ENCODE results near the gene SERINC5.

SERINC5 gene

DNA sequence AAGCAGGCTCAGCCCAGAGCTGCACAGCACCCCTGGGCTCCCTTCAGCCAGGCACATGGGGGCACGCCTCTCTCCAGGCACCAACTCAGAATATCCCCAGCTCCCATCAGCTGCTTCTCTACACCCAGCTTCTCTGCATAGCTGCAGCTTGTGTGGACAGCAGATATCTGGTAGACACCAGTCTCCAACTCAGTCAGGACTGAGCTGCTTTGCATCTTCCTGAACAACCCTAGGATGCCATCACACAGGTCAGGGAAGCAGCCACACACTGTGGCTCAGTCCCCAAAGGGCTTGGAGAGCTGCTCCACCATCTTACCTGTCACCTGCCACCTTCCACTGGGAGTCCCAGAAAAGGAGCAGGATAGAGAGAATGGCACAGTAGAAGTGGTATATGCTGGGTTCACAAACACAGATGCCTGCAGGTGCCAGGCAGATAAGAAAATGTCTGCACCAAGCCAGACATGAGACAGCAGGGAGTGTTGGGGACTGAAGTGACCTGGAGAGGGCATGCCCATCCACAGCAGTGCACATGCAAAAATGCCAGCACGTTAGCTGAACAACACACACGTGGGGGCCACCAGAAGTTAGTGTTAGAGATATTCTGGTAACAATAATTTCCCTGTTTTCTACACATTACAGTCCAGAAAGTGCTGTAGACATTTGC is 178.7 kb downstream of the SERINC5 start:
- H3K27ac ChIP-seq (replicated peaks) = no peak overlapping the region
- H3K27me3 ChIP-seq (ENCODE audit: insufficient read depth, poor library complexity, severe bottlenecking) = no peaks in the 10 kb centered on the region
- no peak for DNase-seq (ENCODE audit: low read depth in 1 of 2, low spot score in 1 of 2)
- no peak overlapping the region for H3K4me3 ChIP-seq (replicated peaks; ENCODE audit: insufficient read depth, low read length)
- TF ChIP-seq REST (IDR thresholded peaks at IDR 0.05; ENCODE audit: insufficient replicate concordance, low read depth) (no peak), POLR2AphosphoS5 (IDR thresholded peaks at IDR 0.05; ENCODE audit: low read depth) (no peak), GABPA (IDR thresholded peaks at IDR 0.05; ENCODE audit: low read depth) (no peak), SPI1 (IDR thresholded peaks at IDR 0.05; ENCODE audit: borderline replicate concordance, low read depth) (no peak)
- TF ChIP-seq, protein P1, sequence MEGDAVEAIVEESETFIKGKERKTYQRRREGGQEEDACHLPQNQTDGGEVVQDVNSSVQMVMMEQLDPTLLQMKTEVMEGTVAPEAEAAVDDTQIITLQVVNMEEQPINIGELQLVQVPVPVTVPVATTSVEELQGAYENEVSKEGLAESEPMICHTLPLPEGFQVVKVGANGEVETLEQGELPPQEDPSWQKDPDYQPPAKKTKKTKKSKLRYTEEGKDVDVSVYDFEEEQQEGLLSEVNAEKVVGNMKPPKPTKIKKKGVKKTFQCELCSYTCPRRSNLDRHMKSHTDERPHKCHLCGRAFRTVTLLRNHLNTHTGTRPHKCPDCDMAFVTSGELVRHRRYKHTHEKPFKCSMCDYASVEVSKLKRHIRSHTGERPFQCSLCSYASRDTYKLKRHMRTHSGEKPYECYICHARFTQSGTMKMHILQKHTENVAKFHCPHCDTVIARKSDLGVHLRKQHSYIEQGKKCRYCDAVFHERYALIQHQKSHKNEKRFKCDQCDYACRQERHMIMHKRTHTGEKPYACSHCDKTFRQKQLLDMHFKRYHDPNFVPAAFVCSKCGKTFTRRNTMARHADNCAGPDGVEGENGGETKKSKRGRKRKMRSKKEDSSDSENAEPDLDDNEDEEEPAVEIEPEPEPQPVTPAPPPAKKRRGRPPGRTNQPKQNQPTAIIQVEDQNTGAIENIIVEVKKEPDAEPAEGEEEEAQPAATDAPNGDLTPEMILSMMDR (IDR thresholded peaks at IDR 0.05; ENCODE audit: insufficient read depth, low read length) = no peak

GRCh38 chr5:80076131-80077050 is 179.5 kb downstream of the SERINC5 start:
- Histone ChIP-seq H3K4me3 (replicated peaks; ENCODE audit: insufficient read depth, low read length) (no peak overlapping the region), H3K27me3 (ENCODE audit: insufficient read depth, poor library complexity, severe bottlenecking) (no peaks in the 10 kb centered on the region), H3K27ac (replicated peaks) (no peak overlapping the region)
- TF ChIP-seq, protein P1 (IDR thresholded peaks at IDR 0.05; ENCODE audit: insufficient read depth, low read length) = no peak
- TF ChIP-seq SPI1 (IDR thresholded peaks at IDR 0.05; ENCODE audit: borderline replicate concordance, low read depth) = no peak
- TF ChIP-seq REST (IDR thresholded peaks at IDR 0.05; ENCODE audit: insufficient replicate concordance, low read depth) = no peak
- no peak for TF ChIP-seq POLR2AphosphoS5 (IDR thresholded peaks at IDR 0.05; ENCODE audit: low read depth)
- TF ChIP-seq GABPA (IDR thresholded peaks at IDR 0.05; ENCODE audit: low read depth) = no peak
- DNase-seq (ENCODE audit: low read depth in 1 of 2, low spot score in 1 of 2) = no peak

DNA sequence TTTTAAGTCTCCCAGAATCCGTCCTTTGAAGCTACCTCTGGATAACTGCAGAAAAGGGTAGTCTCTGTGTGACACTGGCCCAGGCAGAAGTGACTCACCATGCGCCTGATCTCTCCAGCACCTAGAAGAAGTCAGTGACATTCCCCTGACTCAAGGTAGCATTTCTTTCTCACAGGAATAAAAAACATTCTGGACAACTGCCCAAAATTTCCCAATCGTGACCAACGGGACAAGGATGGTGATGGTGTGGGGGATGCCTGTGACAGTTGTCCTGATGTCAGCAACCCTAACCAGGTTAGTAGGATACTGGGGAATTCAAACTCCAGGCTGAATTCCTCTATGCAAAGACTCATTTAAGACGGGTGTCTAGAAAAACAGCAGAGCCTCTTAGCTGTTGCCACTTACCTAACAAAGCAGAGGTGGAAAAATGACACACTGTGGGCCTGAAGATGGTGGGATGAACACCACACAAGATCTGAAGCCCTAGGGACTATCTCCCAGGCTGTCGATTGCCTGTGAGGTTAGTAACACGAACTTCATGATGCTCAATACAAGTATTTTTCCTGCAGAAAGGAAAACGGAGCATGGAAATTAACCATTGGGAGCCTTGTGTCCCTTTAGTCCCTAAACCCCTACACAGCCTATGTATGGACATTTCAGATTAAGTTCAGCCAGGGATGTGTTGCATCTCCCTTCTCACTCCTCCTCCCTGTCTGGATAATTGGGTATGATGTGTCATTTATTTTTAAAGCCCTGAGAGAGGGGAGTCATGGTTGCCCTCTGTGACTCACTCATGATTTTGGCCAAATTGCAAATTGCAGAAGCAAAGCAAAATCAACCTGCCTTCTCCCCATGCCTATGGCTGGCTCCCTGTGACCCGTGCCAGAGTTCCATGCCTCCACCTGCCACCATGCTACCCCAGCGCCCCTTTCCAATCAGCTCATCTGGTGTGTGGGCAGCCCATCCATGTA is 183.5 kb downstream of the SERINC5 start:
- TF ChIP-seq SPI1 (IDR thresholded peaks at IDR 0.05; ENCODE audit: borderline replicate concordance, low read depth) (no peak), REST (IDR thresholded peaks at IDR 0.05; ENCODE audit: insufficient replicate concordance, low read depth) (no peak), GABPA (IDR thresholded peaks at IDR 0.05; ENCODE audit: low read depth) (no peak), POLR2AphosphoS5 (IDR thresholded peaks at IDR 0.05; ENCODE audit: low read depth) (no peak)
- TF ChIP-seq, protein P1 (IDR thresholded peaks at IDR 0.05; ENCODE audit: insufficient read depth, low read length) = no peak
- DNase-seq (ENCODE audit: low read depth in 1 of 2, low spot score in 1 of 2) = no peak
- no peaks in the 10 kb centered on the region for H3K27me3 ChIP-seq (ENCODE audit: insufficient read depth, poor library complexity, severe bottlenecking)
- H3K27ac ChIP-seq (replicated peaks) = no peak overlapping the region
- H3K4me3 ChIP-seq (replicated peaks; ENCODE audit: insufficient read depth, low read length) = no peak overlapping the region
